Measurements from ENCODE around the gene CACNA2D2. TPM values are rescaled to one million over a fixed set of nuclear protein-coding genes. Genes with fewer than 3 reads are reported as not detected.

The CACNA2D2 gene
- total and polyA plus RNA-seq, 2 of the 13 experiments (the other 11 are each of a cell fraction or from before 2014, with no cell fraction given): not detected

DNA sequence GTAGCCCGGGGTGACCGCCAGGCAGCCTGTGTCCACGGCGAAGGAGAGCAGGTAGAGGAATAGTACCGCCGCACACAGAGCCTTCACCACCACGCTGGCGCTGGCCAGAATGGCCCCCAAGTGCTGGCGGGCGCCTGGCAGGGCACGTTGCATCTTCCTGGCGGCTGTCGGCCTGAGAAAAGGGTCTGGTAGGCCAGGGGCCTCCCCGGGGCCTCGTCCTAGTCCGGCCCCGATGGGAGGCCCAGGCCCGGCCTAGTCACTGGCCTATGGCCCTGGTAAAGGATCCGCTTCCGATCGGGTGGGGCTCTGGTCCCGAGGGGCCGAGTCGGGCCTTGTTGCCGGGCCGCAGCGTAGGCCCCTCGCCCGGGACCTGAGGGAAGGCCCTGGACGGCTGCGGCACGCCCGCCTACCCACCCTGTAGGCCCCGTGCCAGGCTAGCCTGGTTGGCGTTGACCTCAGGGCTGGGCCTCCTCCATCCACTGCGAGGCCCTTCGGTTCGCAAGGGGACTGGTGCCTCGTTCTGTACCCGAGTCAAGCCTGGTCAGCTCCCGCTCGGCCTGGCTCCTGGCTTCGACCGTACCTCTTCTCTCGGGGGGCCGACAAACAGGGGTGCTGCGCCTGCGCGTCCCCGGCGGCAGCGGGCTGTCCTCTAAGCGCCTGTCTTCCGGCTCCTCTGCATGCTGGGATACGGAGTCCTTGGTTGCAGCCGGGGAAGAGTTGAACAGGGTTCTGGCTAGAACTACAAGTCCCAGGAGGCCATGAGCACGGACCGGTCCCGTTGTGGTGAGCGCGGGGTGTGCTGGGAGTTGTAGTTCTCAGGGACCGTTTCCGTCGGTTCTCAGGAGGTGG lies 144.3 kb downstream of the CACNA2D2 start, which contains the start of gene TMEM115 (continued):
- TF ChIP-seq, protein P1, sequence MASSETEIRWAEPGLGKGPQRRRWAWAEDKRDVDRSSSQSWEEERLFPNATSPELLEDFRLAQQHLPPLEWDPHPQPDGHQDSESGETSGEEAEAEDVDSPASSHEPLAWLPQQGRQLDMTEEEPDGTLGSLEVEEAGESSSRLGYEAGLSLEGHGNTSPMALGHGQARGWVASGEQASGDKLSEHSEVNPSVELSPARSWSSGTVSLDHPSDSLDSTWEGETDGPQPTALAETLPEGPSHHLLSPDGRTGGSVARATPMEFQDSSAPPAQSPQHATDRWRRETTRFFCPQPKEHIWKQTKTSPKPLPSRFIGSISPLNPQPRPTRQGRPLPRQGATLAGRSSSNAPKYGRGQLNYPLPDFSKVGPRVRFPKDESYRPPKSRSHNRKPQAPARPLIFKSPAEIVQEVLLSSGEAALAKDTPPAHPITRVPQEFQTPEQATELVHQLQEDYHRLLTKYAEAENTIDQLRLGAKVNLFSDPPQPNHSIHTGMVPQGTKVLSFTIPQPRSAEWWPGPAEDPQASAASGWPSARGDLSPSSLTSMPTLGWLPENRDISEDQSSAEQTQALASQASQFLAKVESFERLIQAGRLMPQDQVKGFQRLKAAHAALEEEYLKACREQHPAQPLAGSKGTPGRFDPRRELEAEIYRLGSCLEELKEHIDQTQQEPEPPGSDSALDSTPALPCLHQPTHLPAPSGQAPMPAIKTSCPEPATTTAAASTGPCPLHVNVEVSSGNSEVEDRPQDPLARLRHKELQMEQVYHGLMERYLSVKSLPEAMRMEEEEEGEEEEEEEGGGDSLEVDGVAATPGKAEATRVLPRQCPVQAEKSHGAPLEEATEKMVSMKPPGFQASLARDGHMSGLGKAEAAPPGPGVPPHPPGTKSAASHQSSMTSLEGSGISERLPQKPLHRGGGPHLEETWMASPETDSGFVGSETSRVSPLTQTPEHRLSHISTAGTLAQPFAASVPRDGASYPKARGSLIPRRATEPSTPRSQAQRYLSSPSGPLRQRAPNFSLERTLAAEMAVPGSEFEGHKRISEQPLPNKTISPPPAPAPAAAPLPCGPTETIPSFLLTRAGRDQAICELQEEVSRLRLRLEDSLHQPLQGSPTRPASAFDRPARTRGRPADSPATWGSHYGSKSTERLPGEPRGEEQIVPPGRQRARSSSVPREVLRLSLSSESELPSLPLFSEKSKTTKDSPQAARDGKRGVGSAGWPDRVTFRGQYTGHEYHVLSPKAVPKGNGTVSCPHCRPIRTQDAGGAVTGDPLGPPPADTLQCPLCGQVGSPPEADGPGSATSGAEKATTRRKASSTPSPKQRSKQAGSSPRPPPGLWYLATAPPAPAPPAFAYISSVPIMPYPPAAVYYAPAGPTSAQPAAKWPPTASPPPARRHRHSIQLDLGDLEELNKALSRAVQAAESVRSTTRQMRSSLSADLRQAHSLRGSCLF (CRISPR knock-in tag; IDR thresholded peaks at IDR 0.05; ENCODE audit: borderline replicate concordance): no peak
- TF ChIP-seq PHF21A (CRISPR knock-in tag; IDR thresholded peaks at IDR 0.05) (no peak), ELF1 (CRISPR knock-in tag; IDR thresholded peaks at IDR 0.05) (peak; percentile 98), ZNF652 (CRISPR knock-in tag; IDR thresholded peaks at IDR 0.05; ENCODE audit: borderline replicate concordance, low read depth) (0 out of 2 replicates have a peak, but pooled peaks have one; percentile 10), ZNF30 (CRISPR knock-in tag; IDR thresholded peaks at IDR 0.05) (no peak), RBAK (CRISPR knock-in tag; IDR thresholded peaks at IDR 0.05) (no peak), NONO (IDR thresholded peaks at IDR 0.05) (no peak), NONO (CRISPR knock-in tag; conservative IDR thresholded peaks at IDR 0.05) (peak; percentile 53; the same call in 1 of the 2 replicates), IKZF1 (IDR thresholded peaks at IDR 0.05) (no peak), ZMAT3 (CRISPR knock-in tag; conservative IDR thresholded peaks at IDR 0.05) (0 out of 2 replicates have a peak, but pooled peaks have one; percentile 63), ARNT2 (CRISPR knock-in tag; IDR thresholded peaks at IDR 0.05; ENCODE audit: low read depth) (peak; percentile 87), ZNF562 (CRISPR knock-in tag; IDR thresholded peaks at IDR 0.05; ENCODE audit: borderline replicate concordance) (no peak), ZNF546 (CRISPR knock-in tag; conservative IDR thresholded peaks at IDR 0.05) (peak; percentile 89), SCMH1 (CRISPR knock-in tag; IDR thresholded peaks at IDR 0.05; ENCODE audit: borderline replicate concordance) (no peak), ZNF24 (IDR thresholded peaks at IDR 0.05) (no peak), ZSCAN20 (CRISPR knock-in tag; IDR thresholded peaks at IDR 0.05; ENCODE audit: borderline replicate concordance) (no peak), SRSF9 (IDR thresholded peaks at IDR 0.05; ENCODE audit: borderline replicate concordance, insufficient read depth, low read depth, low read length, poor library complexity, severe bottlenecking) (no peak), ZNF230 (CRISPR knock-in tag; IDR thresholded peaks at IDR 0.05) (peak; percentile 81; the same call in 1 of the 2 replicates)
- TF ChIP-seq, protein P2, sequence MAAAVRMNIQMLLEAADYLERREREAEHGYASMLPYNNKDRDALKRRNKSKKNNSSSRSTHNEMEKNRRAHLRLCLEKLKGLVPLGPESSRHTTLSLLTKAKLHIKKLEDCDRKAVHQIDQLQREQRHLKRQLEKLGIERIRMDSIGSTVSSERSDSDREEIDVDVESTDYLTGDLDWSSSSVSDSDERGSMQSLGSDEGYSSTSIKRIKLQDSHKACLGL (CRISPR knock-in tag; IDR thresholded peaks at IDR 0.05): peak; percentile 88
- TF ChIP-seq, protein P3, sequence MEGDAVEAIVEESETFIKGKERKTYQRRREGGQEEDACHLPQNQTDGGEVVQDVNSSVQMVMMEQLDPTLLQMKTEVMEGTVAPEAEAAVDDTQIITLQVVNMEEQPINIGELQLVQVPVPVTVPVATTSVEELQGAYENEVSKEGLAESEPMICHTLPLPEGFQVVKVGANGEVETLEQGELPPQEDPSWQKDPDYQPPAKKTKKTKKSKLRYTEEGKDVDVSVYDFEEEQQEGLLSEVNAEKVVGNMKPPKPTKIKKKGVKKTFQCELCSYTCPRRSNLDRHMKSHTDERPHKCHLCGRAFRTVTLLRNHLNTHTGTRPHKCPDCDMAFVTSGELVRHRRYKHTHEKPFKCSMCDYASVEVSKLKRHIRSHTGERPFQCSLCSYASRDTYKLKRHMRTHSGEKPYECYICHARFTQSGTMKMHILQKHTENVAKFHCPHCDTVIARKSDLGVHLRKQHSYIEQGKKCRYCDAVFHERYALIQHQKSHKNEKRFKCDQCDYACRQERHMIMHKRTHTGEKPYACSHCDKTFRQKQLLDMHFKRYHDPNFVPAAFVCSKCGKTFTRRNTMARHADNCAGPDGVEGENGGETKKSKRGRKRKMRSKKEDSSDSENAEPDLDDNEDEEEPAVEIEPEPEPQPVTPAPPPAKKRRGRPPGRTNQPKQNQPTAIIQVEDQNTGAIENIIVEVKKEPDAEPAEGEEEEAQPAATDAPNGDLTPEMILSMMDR (CRISPR knock-in tag; IDR thresholded peaks at IDR 0.05): no peak
- TF ChIP-seq, protein P4, sequence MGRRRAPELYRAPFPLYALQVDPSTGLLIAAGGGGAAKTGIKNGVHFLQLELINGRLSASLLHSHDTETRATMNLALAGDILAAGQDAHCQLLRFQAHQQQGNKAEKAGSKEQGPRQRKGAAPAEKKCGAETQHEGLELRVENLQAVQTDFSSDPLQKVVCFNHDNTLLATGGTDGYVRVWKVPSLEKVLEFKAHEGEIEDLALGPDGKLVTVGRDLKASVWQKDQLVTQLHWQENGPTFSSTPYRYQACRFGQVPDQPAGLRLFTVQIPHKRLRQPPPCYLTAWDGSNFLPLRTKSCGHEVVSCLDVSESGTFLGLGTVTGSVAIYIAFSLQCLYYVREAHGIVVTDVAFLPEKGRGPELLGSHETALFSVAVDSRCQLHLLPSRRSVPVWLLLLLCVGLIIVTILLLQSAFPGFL (CRISPR knock-in tag; IDR thresholded peaks at IDR 0.05): no peak

Measured in HepG2 (cell line).